HepG2 (cell line): Measurements from ENCODE around the gene NAE1. TPM values are rescaled to one million over a fixed set of nuclear protein-coding genes. Genes with fewer than 3 reads are reported as not detected.

Experiments
- ADNP ChIP-seq: sonication (generic); formaldehyde crosslinking; IDR thresholded peaks from 2 replicates; pipeline ENCODE4 v1.4.0; 2020; ENCODE audit warnings: missing genetic modification reagents
- DBP ChIP-seq: sonication (generic); formaldehyde crosslinking; IDR thresholded peaks from 2 replicates; pipeline ENCODE4 v1.4.0; 2020; ENCODE audit warnings: missing genetic modification reagents; ENCODE audit errors: not compliant biosample characterization
- HNF4G ChIP-seq, 2 experiments: sonication (generic) in 1 of 2; formaldehyde crosslinking in 1 of 2; IDR thresholded peaks; 2 replicates each; pipeline versions ENCODE4 v1.4.0 to v1.6.1; 2011 to 2020; ENCODE audit warnings: borderline replicate concordance in 2 of 2, low read depth in 2 of 2, mild to moderate bottlenecking in 2 of 2, low read length in 1 of 2, missing genetic modification reagents in 1 of 2, moderate library complexity in 1 of 2
- HOXA7 ChIP-seq: sonication (generic); formaldehyde crosslinking; IDR thresholded peaks from 2 replicates; pipeline ENCODE4 v1.8.1; 2022; ENCODE audit warnings: mild to moderate bottlenecking, missing genetic modification reagents, moderate library complexity
- KLF9 ChIP-seq: IDR thresholded peaks from 2 replicates; pipeline ENCODE4 v1.6.1; 2016; ENCODE audit warnings: low read depth
- KMT2B ChIP-seq: IDR thresholded peaks from 2 replicates; pipeline ENCODE4 v1.6.1; 2016; ENCODE audit warnings: missing genetic modification reagents, missing compliant biosample characterization
- LBX2 ChIP-seq: sonication (generic); formaldehyde crosslinking; IDR thresholded peaks from 2 replicates; pipeline ENCODE4 v1.5.0; 2020; ENCODE audit warnings: missing genetic modification reagents, mild to moderate bottlenecking, borderline replicate concordance
- MTERF4 ChIP-seq: sonication (generic); formaldehyde crosslinking; IDR thresholded peaks from 2 replicates; pipeline ENCODE4 v1.8.0; 2023; ENCODE audit warnings: mild to moderate bottlenecking, missing genetic modification reagents
- NR3C1 ChIP-seq: sonication (generic); formaldehyde crosslinking; IDR thresholded peaks from 2 replicates; pipeline ENCODE4 v1.4.0; 2020; ENCODE audit warnings: missing genetic modification reagents
- POLR2AphosphoS5 ChIP-seq: IDR thresholded peaks from 2 replicates; pipeline ENCODE4 v1.6.1; 2012; ENCODE audit warnings: low read depth, low read length
- RCOR2 ChIP-seq: IDR thresholded peaks from 2 replicates; pipeline ENCODE4 v1.6.1; 2016; ENCODE audit warnings: missing biosample characterization, missing genetic modification reagents
- SP5 ChIP-seq: IDR thresholded peaks from 2 replicates; pipeline ENCODE4 v1.6.1; 2016; ENCODE audit warnings: low read depth, borderline replicate concordance
- TRIM22 ChIP-seq: fragments of 450-650 bp; IDR thresholded peaks from 2 replicates; pipeline ENCODE4 v1.6.1; 2017
- ZBTB42 ChIP-seq: sonication (generic); formaldehyde crosslinking; IDR thresholded peaks from 2 replicates; pipeline ENCODE4 v1.5.0; 2020; ENCODE audit warnings: mild to moderate bottlenecking, missing genetic modification reagents
- ZGPAT ChIP-seq: IDR thresholded peaks from 2 replicates; pipeline ENCODE4 v1.6.1; 2016; ENCODE audit warnings: mild to moderate bottlenecking
- ZNF260 ChIP-seq: sonication (generic); formaldehyde crosslinking; IDR thresholded peaks from 2 replicates; pipeline ENCODE4 v1.4.0; 2020; ENCODE audit warnings: missing genetic modification reagents, low read depth, mild to moderate bottlenecking, borderline replicate concordance
- ZNF510 ChIP-seq: sonication (generic); formaldehyde crosslinking; IDR thresholded peaks from 2 replicates; pipeline ENCODE4 v1.4.0; 2020; ENCODE audit warnings: low read depth, mild to moderate bottlenecking, missing genetic modification reagents
- ZNF513 ChIP-seq: sonication (generic); formaldehyde crosslinking; conservative IDR thresholded peaks from 2 replicates; pipeline ENCODE4 v1.5.0; 2020; ENCODE audit warnings: missing genetic modification reagents
- ZNF75D ChIP-seq: sonication (generic); formaldehyde crosslinking; IDR thresholded peaks from 2 replicates; pipeline ENCODE4 v1.8.1; 2023; ENCODE audit warnings: missing genetic modification reagents, mild to moderate bottlenecking, borderline replicate concordance
- ZNF761 ChIP-seq: sonication (generic); formaldehyde crosslinking; conservative IDR thresholded peaks from 2 replicates; pipeline ENCODE4 v1.4.0; 2020; ENCODE audit warnings: mild to moderate bottlenecking, missing genetic modification reagents
- ZNF776 ChIP-seq: sonication (generic); formaldehyde crosslinking; IDR thresholded peaks from 2 replicates; pipeline ENCODE4 v1.4.0; 2020; ENCODE audit warnings: mild to moderate bottlenecking, missing genetic modification reagents
- ZNF841 ChIP-seq: sonication (generic); formaldehyde crosslinking; IDR thresholded peaks from 2 replicates; pipeline ENCODE4 v1.8.1; 2023; ENCODE audit warnings: missing genetic modification reagents, borderline replicate concordance
- polyA plus RNA-seq, 8 experiments: library from polyadenylated mRNA; depleted of rRNA in 3 of 8; stranded (reverse) in 7 of 8; unstranded in 1 of 8; fragments of >200 nt; fragmentation: Illumina TruSeq in 4 of 8; extraction: Trizol in 4 of 8; gene quantifications; 2 replicates each; pipeline versions ENCODE4 v1.2.1 to v1.2.3, GENCODE V29; 2011 to 2016; ENCODE audit warnings: low read depth in 4 of 8, missing spikeins in 1 of 8, mixed read lengths in 1 of 8; ENCODE audit not compliant: insufficient read depth in 1 of 8
- total RNA-seq, 5 experiments: library from RNA; depleted of rRNA; stranded (reverse); fragments of >200 nt; fragmentation: Illumina TruSeq; extraction: Trizol; gene quantifications; 2 replicates each; pipeline ENCODE4 v1.2.3, GENCODE V29; 2016; ENCODE audit warnings: low read depth in 1 of 5

The NAE1 gene
- total and polyA plus RNA-seq, 2 of the 13 experiments (the other 11 are each of a cell fraction or from before 2014, with no cell fraction given) = 95.7 to 206 TPM

GRCh38 chr16:66830422-66831404 is at the start of gene NAE1 (continued):
- peak; percentile 96 for TF ChIP-seq ZGPAT (CRISPR knock-in tag)
- no peak for TF ChIP-seq TRIM22
- no peak for TF ChIP-seq HNF4G (IDR thresholded peaks at IDR 0.05; ENCODE audit: borderline replicate concordance, low read depth, low read length)
- peak; percentile 20; the same call in 1 of the 2 replicates for TF ChIP-seq HNF4G (CRISPR knock-in tag; IDR thresholded peaks at IDR 0.05; ENCODE audit: borderline replicate concordance, low read depth)
- TF ChIP-seq DBP (CRISPR knock-in tag) = peak; percentile 99
- peak; percentile 81; the same call in 1 of the 2 replicates for TF ChIP-seq ZBTB42 (CRISPR knock-in tag)
- TF ChIP-seq RCOR2 (CRISPR knock-in tag) = peak; percentile 91; the same call in 1 of the 2 replicates
- TF ChIP-seq ZNF513 (CRISPR knock-in tag) = peak; percentile 96
- TF ChIP-seq POLR2AphosphoS5 = peak; percentile 93
- peak; percentile 49; the same call in 1 of the 2 replicates for TF ChIP-seq KMT2B (CRISPR knock-in tag)
- TF ChIP-seq LBX2 (CRISPR knock-in tag) = no peak; the same call in 1 of the 2 replicates
- TF ChIP-seq ZNF260 (CRISPR knock-in tag) = no peak
- TF ChIP-seq SP5 (CRISPR knock-in tag) = 0 out of 2 replicates have a peak, but pooled peaks have one; percentile 5
- TF ChIP-seq ZNF776 (CRISPR knock-in tag) = peak; percentile 100
- no peak for TF ChIP-seq ZNF510 (CRISPR knock-in tag)
- 0 out of 2 replicates have a peak, but pooled peaks have one; percentile 47 for TF ChIP-seq KLF9
- no peak for TF ChIP-seq NR3C1 (CRISPR knock-in tag)
- TF ChIP-seq ZNF841 (CRISPR knock-in tag) = no peak
- TF ChIP-seq MTERF4 (CRISPR knock-in tag) = peak; percentile 61; the same call in 1 of the 2 replicates
- no peak; the same call in 1 of the 2 replicates for TF ChIP-seq ZNF75D (CRISPR knock-in tag)
- peak; percentile 90 for TF ChIP-seq ADNP
- no peak; the same call in 1 of the 2 replicates for TF ChIP-seq ZNF761 (CRISPR knock-in tag)
- TF ChIP-seq HOXA7 (CRISPR knock-in tag) = no peak
